IMR-90 (cell line): ENCODE data around the gene ARHGEF26. TPM values are rescaled to one million over a fixed set of nuclear protein-coding genes. Genes with fewer than 3 reads are reported as not detected.
A peak's percentile ranks its signal among the peaks of the same experiment; 100 is the strongest.

Source experiments
- ATAC-seq: fragments of 200-7000 bp; cut with Tn5 transposase; 2 replicates; pipeline ENCODE4 v1.9.1; 2020; ENCODE audit warnings: low read depth, mild to moderate bottlenecking, moderate library complexity
- BruUV-seq: library from RNA; stranded (reverse); fragments of 400-500 nt; replicated peaks from 2 replicates; lab custom pipeline; 2021; lab: Mats Ljungman, UMichigan
- CTCF ChIA-PET: fragments of 300-600 bp; formaldehyde crosslinking; extraction: SDS; loops from one replicate; lab custom pipeline; 2021; ENCODE audit warnings: antibody characterized with exemption; lab: Yijun Ruan, JAX
- POLR2A ChIA-PET: fragments of 300-600 bp; sonication (Branson Sonifier 250); formaldehyde crosslinking; loops from one replicate; lab custom pipeline; 2022; ENCODE audit warnings: antibody characterized with exemption; ENCODE audit not compliant: unreplicated experiment; lab: Charles Lee
- DNase-seq: peaks from one replicate; pipeline ENCODE4 v3.0.0; 2013
- H2AFZ ChIP-seq: replicated peaks from 2 replicates; pipeline ENCODE3; 2013; ENCODE audit warnings: low read length, mild to moderate bottlenecking; ENCODE audit not compliant: poor library complexity
- H2AK5ac ChIP-seq: 2 replicates; pipeline ENCODE4 v1.6.1; 2013; ENCODE audit warnings: low read depth, low read length, inconsistent platforms
- H2AK9ac ChIP-seq: replicated peaks from 2 replicates; pipeline ENCODE3; 2013; ENCODE audit warnings: mild to moderate bottlenecking, low read depth, low read length, moderate library complexity; ENCODE audit not compliant: poor library complexity
- H2BK120ac ChIP-seq: 2 replicates; pipeline ENCODE4 v1.6.1; 2013; ENCODE audit warnings: low read depth, low read length, inconsistent platforms
- H2BK15ac ChIP-seq: 3 replicates; pipeline ENCODE4 v1.6.1; 2013; ENCODE audit warnings: low read depth, low read length, inconsistent platforms
- H2BK20ac ChIP-seq: 2 replicates; pipeline ENCODE4 v1.6.1; 2013; ENCODE audit warnings: low read depth, mild to moderate bottlenecking, inconsistent platforms, low read length, moderate library complexity
- H2BK5ac ChIP-seq: 2 replicates; pipeline ENCODE4 v1.6.1; 2013; ENCODE audit warnings: mild to moderate bottlenecking, low read depth, low read length, inconsistent platforms; ENCODE audit not compliant: poor library complexity, severe bottlenecking
- H3K14ac ChIP-seq: replicated peaks from 2 replicates; pipeline ENCODE4 v1.6.1; 2013; ENCODE audit warnings: low read depth, low read length, inconsistent platforms
- H3K18ac ChIP-seq: 2 replicates; pipeline ENCODE4 v1.6.1; 2013; ENCODE audit warnings: low read depth, low read length, control low read depth
- H3K23ac ChIP-seq: 2 replicates; pipeline ENCODE4 v1.6.1; 2013; ENCODE audit warnings: low read depth, low read length, inconsistent platforms
- H3K27ac ChIP-seq: 2 replicates; pipeline ENCODE4 v1.5.1; 2013; ENCODE audit warnings: mild to moderate bottlenecking, control low read depth, low read length; ENCODE audit not compliant: insufficient read depth
- H3K27me3 ChIP-seq: 2 replicates; pipeline ENCODE4 v1.6.1; 2013; ENCODE audit warnings: low read length; ENCODE audit not compliant: control insufficient read depth, insufficient read depth
- H3K36me3 ChIP-seq: 2 replicates; pipeline ENCODE4 v1.6.1; 2013; ENCODE audit warnings: low read length, mixed read lengths; ENCODE audit not compliant: control insufficient read depth, insufficient read depth
- H3K4ac ChIP-seq: 2 replicates; pipeline ENCODE4 v1.6.1; 2013; ENCODE audit warnings: low read depth, low read length, inconsistent platforms
- H3K4me1 ChIP-seq: 2 replicates; pipeline ENCODE4 v1.6.1; 2013; ENCODE audit warnings: low read length, mixed read lengths; ENCODE audit not compliant: control insufficient read depth, insufficient read depth
- H3K4me2 ChIP-seq: 2 replicates; pipeline ENCODE4 v1.6.1; 2013; ENCODE audit warnings: low read depth, mild to moderate bottlenecking, control low read depth, low read length, moderate library complexity
- H3K4me3 ChIP-seq: 2 replicates; pipeline ENCODE4 v1.5.1; 2013; ENCODE audit warnings: low read depth, mild to moderate bottlenecking, control low read depth, low read length, moderate library complexity; ENCODE audit not compliant: insufficient read depth
- H3K56ac ChIP-seq: 2 replicates; pipeline ENCODE4 v1.6.1; 2013; ENCODE audit warnings: low read length, inconsistent platforms; ENCODE audit not compliant: insufficient read depth; ENCODE audit errors: extremely low read depth
- H3K79me1 ChIP-seq, 2 experiments: 2 replicates each; pipeline ENCODE4 v1.6.1; 2013; ENCODE audit warnings: low read length in 2 of 2, inconsistent platforms in 1 of 2, low read depth in 1 of 2
- H3K9ac ChIP-seq: 2 replicates; pipeline ENCODE4 v1.6.1; 2013; ENCODE audit warnings: low read depth, low read length, control low read depth
- H3K9me1 ChIP-seq: 2 replicates; pipeline ENCODE4 v1.6.1; 2013; ENCODE audit warnings: low read length, inconsistent platforms; ENCODE audit not compliant: insufficient read depth
- H3K9me3 ChIP-seq: 2 replicates; pipeline ENCODE4 v1.6.1; 2013; ENCODE audit warnings: low read length; ENCODE audit not compliant: control insufficient read depth, insufficient read depth
- H4K20me1 ChIP-seq: 2 replicates; pipeline ENCODE4 v1.6.1; 2013; ENCODE audit warnings: low read length, inconsistent platforms; ENCODE audit not compliant: insufficient read depth
- H4K5ac ChIP-seq: 2 replicates; pipeline ENCODE4 v1.6.1; 2013; ENCODE audit warnings: mild to moderate bottlenecking, low read depth, low read length, control low read depth
- H4K8ac ChIP-seq, 2 experiments: 2 replicates each; pipeline ENCODE4 v1.6.1; 2013; ENCODE audit warnings: low read depth in 2 of 2, low read length in 2 of 2, control low read depth in 1 of 2, inconsistent platforms in 1 of 2
- H4K91ac ChIP-seq: 2 replicates; pipeline ENCODE4 v1.6.1; 2013; ENCODE audit warnings: low read depth, low read length, inconsistent platforms; ENCODE audit not compliant: insufficient read depth
- BHLHE40 ChIP-seq: fragments of 150-350 bp; IDR thresholded peaks from 2 replicates; pipeline ENCODE4 v1.6.1; 2016; ENCODE audit warnings: mild to moderate bottlenecking, low read depth, low read length
- CEBPB ChIP-seq: IDR thresholded peaks from 2 replicates; pipeline ENCODE4 v1.6.1; 2012; ENCODE audit warnings: low read depth, low read length, improper control_type of control experiment
- CHD1 ChIP-seq: IDR thresholded peaks from 2 replicates; pipeline ENCODE4 v1.6.1; 2012; ENCODE audit warnings: low read depth, low read length, improper control_type of control experiment
- CTCF ChIP-seq: conservative IDR thresholded peaks from 2 replicates; pipeline ENCODE4 v1.5.1; 2012; ENCODE audit warnings: mild to moderate bottlenecking, low read depth, low read length, improper control_type of control experiment
- ELK1 ChIP-seq: fragments of 150-350 bp; IDR thresholded peaks from 2 replicates; pipeline ENCODE4 v1.6.1; 2016; ENCODE audit warnings: low read depth, mild to moderate bottlenecking, low read length, moderate library complexity, borderline replicate concordance
- FOS ChIP-seq: fragments of 150-350 bp; IDR thresholded peaks from 2 replicates; pipeline ENCODE4 v1.6.1; 2016; ENCODE audit warnings: low read depth, low read length
- MAFK ChIP-seq: IDR thresholded peaks from 2 replicates; pipeline ENCODE4 v1.6.1; 2012; ENCODE audit warnings: low read depth, low read length, improper control_type of control experiment
- MAZ ChIP-seq: IDR thresholded peaks from 2 replicates; pipeline ENCODE4 v1.6.1; 2012; ENCODE audit warnings: low read depth, mild to moderate bottlenecking, low read length, improper control_type of control experiment, moderate library complexity, borderline replicate concordance
- MXI1 ChIP-seq: IDR thresholded peaks from 2 replicates; pipeline ENCODE4 v1.6.1; 2012; ENCODE audit warnings: low read depth, mild to moderate bottlenecking, low read length, moderate library complexity, borderline replicate concordance
- NFE2L2 ChIP-seq: fragments of 150-350 bp; IDR thresholded peaks from 2 replicates; pipeline ENCODE4 v1.6.1; 2016; ENCODE audit warnings: low read depth, mild to moderate bottlenecking, low read length
- POLR2A ChIP-seq: IDR thresholded peaks from 2 replicates; pipeline ENCODE4 v1.6.1; 2012; ENCODE audit warnings: mild to moderate bottlenecking, low read depth, low read length
- RAD21 ChIP-seq: IDR thresholded peaks from 2 replicates; pipeline ENCODE4 v1.6.1; 2012; ENCODE audit warnings: low read length, improper control_type of control experiment
- RCOR1 ChIP-seq: IDR thresholded peaks from 2 replicates; pipeline ENCODE4 v1.6.1; 2012; ENCODE audit warnings: mild to moderate bottlenecking, low read length, improper control_type of control experiment; ENCODE audit not compliant: insufficient replicate concordance
- RFX5 ChIP-seq: IDR thresholded peaks from 2 replicates; pipeline ENCODE4 v1.8.0; 2012; ENCODE audit warnings: low read depth, mild to moderate bottlenecking, low read length, moderate library complexity
- SMC3 ChIP-seq: fragments of 150-350 bp; IDR thresholded peaks from 2 replicates; pipeline ENCODE4 v1.6.1; 2016; ENCODE audit warnings: low read depth, mild to moderate bottlenecking, antibody characterized with exemption, low read length, moderate library complexity
- USF2 ChIP-seq: fragments of 150-350 bp; IDR thresholded peaks from 2 replicates; pipeline ENCODE4 v1.6.1; 2017; ENCODE audit warnings: mild to moderate bottlenecking, antibody characterized with exemption, low read length, low read depth
- WGBS, 2 experiments: methylation state at CpG; one replicate each; pipeline versions ENCODE4 v1.1.5 to v1.1.7; 2013; ENCODE audit warnings: missing lambda C conversion rate in 2 of 2; ENCODE audit not compliant: insufficient read length in 1 of 2; ENCODE audit errors: extremely low coverage in 2 of 2; 5-methylcytosine and 5-hydroxymethylcytosine counted together
- dilution Hi-C: fragments of 300-500 bp; cut with HindIII; formaldehyde crosslinking; loops from one replicate; pipeline ENCODE4 v1.14.3; 2018; ENCODE audit warnings: low sequenced_read_pairs; ENCODE audit not compliant: unreplicated experiment
- in situ Hi-C: fragments of 300-500 bp; cut with MboI; formaldehyde crosslinking; loops from 3 replicates; pipeline ENCODE4 v1.14.3; 2019; ENCODE audit warnings: low sequenced_read_pairs, inconsistent platforms, mixed read lengths
- intact Hi-C: fragments of 100-400 bp; cut with micrococcal nuclease; formaldehyde crosslinking; loops from 2 replicates; pipeline ENCODE4 v1.10.0; 2022
- polyA plus RNA-seq, 3 experiments: library from polyadenylated mRNA; depleted of rRNA; stranded (reverse); fragments of >200 nt; gene quantifications; 2 replicates each; pipeline ENCODE4 v1.2.3, GENCODE V29; 2012; ENCODE audit warnings: low replicate concordance in 1 of 3
- total RNA-seq: library from RNA; depleted of rRNA; stranded (reverse); fragments of >200 nt; gene quantifications from 2 replicates; pipeline ENCODE4 v1.2.3, GENCODE V29; 2012

ARHGEF26 gene
- total and polyA plus RNA-seq, 2 of the 4 experiments (the other 2 are of a cell fraction): 2.0 to 2.3 TPM

GRCh38 chr3:154195620-154196356 is 74.6 kb downstream of the ARHGEF26 start:
- POLR2A ChIA-PET: no interaction called here
- CTCF ChIA-PET: no interaction called here
- TF ChIP-seq MAFK (no peak), USF2 (no peak), RCOR1 (no peak), MXI1 (no peak), RFX5 (no peak), CTCF (no peak), CHD1 (no peak), MAZ (no peak), FOS (no peak), SMC3 (no peak), NFE2L2 (no peak), RAD21 (no peak), BHLHE40 (no peak), ELK1 (no peak), CEBPB (no peak), POLR2A (no peak)

More at GRCh38 chr3:154195620-154196356, 74.6 kb downstream of the ARHGEF26 start:
- intact Hi-C loops (no loop called here), dilution Hi-C loops (no loop called here), in situ Hi-C loops (no loop called here)
- Histone ChIP-seq H2BK120ac (no peak overlapping the region), H3K4me3 (no peak overlapping the region), H3K4me1 (peaks cover 2% of the 10 kb centered on the region; the same call in 1 of the 2 replicates), H4K8ac (no peak overlapping the region), H3K4me2 (no peak overlapping the region), H2BK5ac (no peak overlapping the region), H2BK20ac (no peak overlapping the region), H3K9ac (no peak overlapping the region), H2AK5ac (no peak overlapping the region), H3K27me3 (no peaks in the 10 kb centered on the region), H3K4ac (no peak overlapping the region), H4K91ac (no peak overlapping the region), H4K20me1 (no peaks in the 10 kb centered on the region), H3K9me3 (no peaks in the 10 kb centered on the region), H3K36me3 (no peaks in the 10 kb centered on the region), H3K23ac (no peak overlapping the region), H3K14ac (no peak overlapping the region), H4K5ac (no peak overlapping the region), H2BK15ac (no peak overlapping the region), H3K56ac (no peak overlapping the region), H3K18ac (no peak overlapping the region), H2AFZ (no peak overlapping the region), H2AK9ac (no peak overlapping the region), H3K27ac (no peak overlapping the region), H3K79me1 (no peaks in the 10 kb centered on the region), H3K9me1 (0 out of 2 replicates have a peak, but pooled peaks cover 3% of the 10 kb centered on the region)
- no TSS peak for BruUV-seq
- ATAC-seq (no peak), DNase-seq (peak; percentile 6)
- WGBS, 2 experiments: 54 to 100% methylated on average over 1 to 4 of the region's 6 CpGs
